Activated CD4-positive, alpha-beta T cell treated with anti-CD3 and anti-CD28 coated beads, Interleukin-2, amount 50 U/mL, for 48 hours (primary cell): ENCODE results near the gene MED12L.

Experiments
- DNase-seq, 2 experiments: peaks; one replicate each; pipeline ENCODE4 v3.0.0-alpha.2; 2020

Gene MED12L

DNA sequence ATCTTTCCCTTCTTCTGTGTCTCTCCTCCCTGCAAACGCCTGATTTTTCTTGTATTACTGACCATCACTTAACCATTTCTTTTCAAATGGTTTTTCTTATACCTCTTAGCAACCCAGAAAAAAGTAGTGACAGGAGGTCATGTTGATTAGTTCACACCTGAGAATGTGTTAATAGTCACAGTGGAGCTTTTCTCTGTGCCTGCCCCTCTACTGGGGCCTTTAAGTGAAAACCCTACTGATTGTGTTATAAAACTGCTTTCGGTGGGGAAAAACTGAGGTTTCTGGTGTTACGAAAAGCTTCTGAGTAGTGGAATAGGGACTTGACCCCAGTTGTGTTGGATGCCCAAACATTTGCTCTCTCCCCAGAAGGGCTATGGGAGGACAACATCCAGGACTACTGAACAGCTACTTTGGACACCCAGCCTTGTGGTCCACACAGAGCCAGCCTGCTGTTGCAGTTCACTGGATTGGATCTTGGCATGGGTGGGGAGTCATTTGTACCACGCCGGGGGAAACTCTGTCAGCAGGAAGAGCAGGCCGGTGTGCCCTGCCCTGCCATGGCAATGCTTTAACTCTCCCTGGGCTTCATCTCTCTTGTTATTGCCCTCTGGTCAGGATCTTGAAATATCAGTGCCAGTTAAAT lies 220.8 kb downstream of the MED12L start:
- DNase-seq, result peak in 1 of 2 experiments; percentile 25

DNA sequence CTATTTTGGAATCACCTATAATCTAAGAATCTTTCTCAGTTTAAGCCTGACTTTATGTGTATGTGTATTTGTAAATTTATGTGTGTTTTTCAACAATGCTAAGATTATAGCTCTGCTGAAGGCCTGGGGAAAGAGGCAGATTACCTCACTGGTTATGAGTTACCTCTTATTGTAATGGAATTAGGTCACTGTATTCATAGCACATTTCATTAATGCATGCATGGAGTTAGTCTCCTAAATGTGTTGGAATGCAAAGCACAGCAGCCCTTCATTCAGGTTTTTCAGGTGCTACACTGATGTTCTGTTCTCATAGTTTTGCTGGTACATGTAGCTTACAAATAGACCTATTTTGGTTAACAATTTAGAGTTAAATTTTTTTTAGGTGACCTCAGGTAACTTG lies 221.7 kb downstream of the MED12L start:
- DNase-seq, result no peak

DNA sequence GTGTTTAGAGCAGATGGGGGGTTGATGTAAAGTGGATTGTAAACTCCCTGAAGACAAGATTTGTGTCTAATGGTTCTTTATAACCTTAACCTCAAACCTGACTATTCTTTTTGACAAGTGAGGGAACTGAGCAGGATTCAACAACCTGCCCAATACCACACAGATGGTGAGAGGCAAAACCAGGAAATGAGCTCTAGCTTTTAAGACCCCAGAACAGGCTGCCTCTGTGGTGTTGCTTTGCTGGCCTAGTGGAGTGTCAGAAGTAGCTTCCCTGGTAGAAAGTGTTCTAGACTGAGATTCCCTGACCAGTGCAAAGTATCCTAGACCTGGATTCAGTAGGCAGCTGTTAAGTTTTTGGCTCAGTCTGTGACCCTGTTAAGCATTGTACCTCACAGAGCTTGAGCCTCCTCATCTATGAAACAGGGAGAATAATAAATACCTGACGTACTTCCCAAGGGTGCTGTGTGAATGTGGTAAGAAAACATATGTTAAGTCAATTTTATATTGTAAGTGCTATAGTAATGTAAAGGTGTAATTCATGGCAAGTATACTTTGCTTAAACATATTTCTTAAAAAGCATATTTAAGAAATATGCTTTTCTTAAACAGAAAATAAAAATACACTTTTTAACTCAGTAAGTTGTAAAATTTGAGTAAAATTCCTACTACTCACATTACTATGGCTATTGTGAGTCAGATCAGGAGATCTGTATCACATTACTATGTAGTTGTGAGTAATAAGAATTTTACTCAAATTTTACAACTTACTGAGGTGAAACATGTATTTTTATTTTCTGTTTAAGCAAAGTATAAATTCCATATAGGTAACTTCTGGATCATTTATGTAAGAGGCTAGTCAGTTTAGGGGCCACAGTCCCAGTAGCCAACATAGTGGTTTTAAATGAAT lies 222.4 kb downstream of the MED12L start:
- DNase-seq, result no peak

DNA sequence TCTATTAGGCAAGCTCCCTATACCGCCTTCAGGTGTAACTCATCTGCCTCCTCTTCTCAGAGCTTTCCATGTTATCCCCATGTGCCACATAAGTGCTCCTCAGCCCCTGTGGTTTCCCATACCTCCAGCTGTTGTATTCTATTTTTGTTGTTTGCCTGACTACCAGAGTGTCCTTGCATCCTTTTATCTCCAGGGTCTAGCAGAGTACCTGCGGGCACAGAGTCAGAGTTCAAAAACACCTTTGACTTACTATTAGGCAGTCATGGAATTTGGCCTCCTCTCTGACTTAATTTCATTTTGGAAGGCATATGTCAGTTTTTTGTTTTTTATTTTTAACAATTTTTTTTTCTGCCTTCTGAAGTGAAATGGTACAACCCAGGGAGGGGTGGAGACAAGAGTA lies 224.1 kb downstream of the MED12L start:
- DNase-seq, result no peak

DNA sequence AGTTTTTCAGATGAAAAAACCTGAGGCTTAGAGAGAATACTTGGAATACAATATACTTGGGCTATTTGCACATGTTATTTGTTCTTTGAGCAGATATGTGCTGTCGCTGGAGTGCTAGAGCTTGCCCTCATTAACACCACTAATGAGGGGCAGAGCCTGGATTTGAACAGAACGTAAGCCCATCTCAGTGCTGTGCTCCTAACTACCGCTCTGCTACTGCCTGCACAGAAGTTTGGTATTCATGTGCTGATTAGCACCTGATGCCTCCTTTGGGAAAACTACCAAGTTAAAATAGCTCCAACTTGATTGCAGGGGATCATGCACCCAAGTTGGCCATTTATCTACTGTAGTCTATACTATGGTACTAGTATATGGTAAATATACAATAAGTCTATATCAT lies 227.5 kb downstream of the MED12L start:
- no peak for DNase-seq

DNA sequence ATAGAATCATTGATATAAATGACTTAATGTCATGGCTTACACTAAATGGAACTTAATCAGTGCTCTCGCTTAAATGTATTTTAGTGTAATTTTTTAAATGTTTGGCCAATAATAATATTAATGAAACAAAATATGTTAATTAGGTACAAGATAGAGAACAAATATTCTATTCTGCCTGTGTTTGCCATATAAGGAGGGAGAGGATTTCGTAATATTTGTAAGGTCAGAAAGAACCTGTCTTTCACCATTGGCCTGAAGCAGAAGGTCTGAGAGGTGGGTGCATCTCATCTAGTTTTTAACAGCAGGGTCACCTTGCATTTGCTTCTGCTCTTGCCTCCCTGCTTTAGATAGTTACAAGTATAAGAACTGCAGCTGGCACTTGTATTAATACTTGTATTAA lies 228.7 kb downstream of the MED12L start:
- no peak for DNase-seq

DNA sequence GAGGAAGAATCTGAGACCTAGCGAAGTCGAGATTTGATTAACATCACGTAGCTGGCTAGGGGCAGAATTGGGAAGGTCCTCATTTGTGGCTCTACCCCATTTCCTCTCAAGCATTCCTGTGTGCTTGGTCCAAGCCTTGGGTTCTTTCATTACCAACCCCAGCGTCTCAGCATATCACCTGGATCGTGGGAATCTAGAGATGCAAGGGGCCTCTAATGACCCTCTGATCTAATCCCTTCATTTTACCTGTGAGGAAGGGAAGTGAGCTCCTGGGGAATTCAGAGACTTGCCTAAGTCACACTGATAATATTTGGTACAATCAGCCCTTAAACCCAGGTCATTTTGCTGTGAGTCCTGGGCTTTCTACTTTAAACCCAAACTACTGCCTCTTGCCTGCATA lies 229.1 kb downstream of the MED12L start:
- DNase-seq, result no peak

DNA sequence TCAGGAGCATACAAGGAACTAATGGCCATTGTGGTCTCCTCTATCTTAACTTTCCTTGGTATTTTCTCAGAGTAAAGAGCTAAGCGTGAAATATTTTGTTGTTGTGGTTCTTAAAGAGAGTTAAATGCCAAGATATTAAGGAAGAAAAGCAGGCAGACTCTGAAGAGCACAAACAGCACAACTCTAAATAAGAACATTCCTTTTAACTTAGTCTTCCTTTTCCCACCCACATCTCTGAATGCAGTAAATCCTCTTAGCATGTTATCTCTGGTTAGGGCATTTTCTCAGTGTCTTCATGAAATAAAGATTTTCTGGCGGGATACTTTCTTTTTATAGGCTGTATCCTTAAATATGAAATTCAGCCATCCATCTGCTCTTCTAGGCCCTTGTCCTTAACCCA lies 229.7 kb downstream of the MED12L start:
- DNase-seq, result no peak

DNA sequence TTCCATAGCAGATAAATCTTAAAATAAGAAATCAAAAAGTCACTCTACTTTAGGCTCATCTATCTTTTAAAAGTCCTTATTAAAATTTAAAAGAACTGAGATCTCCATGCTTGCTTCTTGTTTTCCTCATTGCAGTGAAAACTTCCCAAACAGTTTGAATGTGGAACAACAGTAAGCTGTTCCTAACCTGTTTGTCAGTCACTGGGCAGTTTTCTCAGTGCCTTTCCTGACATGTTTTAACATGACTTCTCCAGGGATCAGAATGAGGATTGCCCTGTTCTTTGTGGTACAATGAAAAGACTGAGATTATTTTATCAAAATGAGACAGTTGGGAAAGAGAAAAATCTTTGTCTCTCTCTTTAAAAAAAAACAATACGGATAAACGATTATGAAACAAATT lies 230.4 kb downstream of the MED12L start:
- DNase-seq, result no peak

DNA sequence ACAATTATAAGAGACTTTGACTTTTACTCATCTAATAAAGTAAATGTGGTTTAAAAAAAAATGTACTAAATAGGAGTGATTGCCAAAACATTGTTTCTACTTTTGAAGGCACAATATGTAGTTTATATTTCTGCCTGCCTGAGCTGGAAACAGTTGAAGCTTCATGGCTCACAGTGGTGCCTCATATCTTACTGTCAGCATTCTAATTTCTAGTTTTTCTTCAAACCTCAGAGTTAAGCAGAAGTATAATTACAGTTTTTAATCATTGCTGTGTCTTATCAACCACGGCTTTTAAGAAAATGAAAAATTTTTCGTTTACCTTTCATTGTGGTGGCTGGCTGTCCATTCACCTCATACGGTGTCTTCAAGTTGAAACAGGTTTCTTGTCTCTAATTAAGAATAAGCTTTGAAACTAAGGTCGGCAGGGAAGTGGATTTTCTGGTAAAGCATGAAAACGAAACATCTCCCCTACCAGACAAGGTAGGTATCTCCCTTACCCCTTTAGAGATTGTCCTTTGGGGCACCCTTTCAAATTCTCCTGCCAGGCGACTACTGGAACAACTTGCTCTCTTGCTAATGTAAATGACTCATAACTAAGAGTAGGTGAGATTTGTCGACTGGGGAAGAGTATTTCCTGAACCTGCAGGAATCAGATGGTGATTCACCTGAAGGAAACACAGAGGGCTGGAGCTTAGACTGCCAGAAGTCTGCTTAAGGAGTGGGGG lies 231.0 kb downstream of the MED12L start, which contains the start of gene GPR87:
GPR87 (minus strand) TSS at position 554 of the 725 bp plus-strand sequence. CDS start 16,720 bp downstream, outside the sequence.
- peak; percentile 19 to 32 for DNase-seq

DNA sequence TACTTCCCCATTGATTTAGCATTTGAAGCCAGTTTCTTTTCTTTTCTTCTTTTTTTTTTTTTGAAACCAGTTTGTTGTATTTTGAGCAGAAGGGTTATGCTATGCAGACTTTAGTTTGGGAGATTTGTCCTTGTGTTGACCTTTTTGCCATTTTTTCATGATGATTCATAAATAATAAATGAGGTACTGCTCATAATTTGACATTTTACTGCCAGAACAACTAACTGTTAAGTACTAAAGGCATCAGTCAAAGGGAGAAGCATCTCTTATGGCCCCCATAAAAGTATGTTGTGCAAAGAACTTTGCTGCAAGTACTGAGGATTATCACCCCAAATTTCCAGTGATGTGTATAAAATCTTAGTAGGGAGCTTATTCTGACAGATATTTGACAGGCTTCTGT lies 232.8 kb downstream of the MED12L start:
- DNase-seq, result no peak

DNA sequence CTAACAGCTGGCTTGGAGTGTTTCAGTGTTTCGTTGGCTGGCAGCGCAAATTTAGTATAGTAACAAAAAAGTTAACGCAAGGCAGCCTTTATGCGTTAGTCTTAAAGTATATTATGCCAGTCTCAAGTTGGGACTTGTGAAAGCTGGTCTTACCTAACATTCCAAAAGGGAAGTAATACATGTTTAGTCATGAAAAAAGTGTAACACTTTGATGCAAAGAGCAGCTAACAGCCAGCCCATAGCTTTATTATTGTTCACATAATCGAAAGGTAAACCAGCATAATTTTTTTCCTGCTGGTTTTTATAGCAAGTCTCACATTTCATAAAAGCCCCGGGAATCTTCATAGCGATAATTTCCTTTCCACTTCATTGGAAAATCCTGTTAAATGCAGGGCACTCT lies 233.5 kb downstream of the MED12L start:
- no peak for DNase-seq

DNA sequence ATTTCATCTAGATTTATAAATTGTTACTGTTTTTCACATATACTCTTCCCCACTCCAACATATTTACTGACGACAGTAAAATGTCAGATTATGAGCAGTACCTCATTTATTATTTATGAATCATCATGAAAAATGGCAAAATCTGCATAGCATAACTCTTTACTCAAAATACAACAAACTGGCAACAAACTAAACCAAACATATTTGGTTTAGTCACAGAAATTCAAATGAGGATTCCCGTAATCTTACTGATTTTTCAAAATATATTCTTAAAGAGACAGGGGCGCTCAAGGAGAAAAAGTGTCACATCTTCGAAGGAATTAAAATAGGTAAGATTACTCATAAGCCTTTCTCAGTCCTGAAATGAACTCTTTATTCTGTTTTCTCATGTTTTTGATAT lies 234.2 kb downstream of the MED12L start:
- no peak for DNase-seq

DNA sequence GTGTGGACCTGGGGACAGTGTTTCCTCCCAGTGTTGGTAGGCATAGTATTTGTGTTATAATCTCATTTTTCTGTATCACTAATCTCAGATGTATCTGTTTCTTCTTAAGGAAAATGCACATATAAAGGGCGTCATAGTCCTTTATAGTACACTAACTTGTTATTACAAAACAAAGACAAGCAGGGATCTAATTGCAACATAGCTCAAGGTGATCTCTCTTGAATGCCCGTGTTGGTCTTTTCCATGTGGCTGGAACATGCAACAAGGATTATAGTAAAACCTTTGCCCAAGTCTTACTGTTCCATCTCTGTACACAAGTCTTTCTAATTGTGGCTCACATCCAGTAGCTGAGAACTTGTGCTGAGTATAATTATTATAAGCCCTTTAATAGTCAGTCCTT lies 234.7 kb downstream of the MED12L start:
- no peak for DNase-seq

DNA sequence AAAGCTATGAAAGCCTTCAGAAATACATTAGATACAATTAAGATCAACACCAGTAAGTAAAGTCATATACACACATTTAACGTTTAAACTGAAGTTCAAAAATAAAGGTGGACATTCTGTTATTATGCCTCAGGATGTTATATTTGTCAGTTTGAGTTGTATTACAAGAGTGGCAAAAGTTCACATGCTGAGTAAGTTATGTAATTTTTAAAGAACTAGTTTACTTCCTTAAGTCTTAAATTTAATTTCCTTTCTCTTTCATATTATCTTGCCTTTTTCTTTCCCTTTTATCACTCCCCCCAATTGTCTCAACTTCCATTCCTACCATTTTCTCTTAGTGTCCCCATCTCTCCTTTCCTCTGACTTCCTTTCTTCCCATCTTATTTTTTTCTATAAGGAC lies 236.1 kb downstream of the MED12L start:
- DNase-seq, result no peak

DNA sequence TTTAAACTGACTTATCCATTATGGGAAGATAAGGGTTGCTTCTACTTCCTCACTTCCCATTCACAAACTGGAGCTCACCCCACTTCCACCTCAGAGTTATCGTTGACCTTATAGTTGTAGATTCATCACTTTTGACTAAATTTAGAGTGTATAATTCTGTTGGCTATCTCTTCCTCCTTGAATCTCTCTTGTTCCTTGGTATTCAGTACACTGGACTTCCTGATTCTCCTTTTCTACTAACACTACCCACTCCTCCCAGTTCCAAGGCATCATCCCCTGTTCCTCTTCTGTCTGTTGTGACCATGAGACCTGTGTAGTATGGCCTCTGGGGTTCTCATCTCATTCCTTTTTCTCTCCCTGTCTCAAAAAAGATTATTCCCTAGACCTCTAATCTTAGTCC lies 237.0 kb downstream of the MED12L start:
- DNase-seq, result no peak

DNA sequence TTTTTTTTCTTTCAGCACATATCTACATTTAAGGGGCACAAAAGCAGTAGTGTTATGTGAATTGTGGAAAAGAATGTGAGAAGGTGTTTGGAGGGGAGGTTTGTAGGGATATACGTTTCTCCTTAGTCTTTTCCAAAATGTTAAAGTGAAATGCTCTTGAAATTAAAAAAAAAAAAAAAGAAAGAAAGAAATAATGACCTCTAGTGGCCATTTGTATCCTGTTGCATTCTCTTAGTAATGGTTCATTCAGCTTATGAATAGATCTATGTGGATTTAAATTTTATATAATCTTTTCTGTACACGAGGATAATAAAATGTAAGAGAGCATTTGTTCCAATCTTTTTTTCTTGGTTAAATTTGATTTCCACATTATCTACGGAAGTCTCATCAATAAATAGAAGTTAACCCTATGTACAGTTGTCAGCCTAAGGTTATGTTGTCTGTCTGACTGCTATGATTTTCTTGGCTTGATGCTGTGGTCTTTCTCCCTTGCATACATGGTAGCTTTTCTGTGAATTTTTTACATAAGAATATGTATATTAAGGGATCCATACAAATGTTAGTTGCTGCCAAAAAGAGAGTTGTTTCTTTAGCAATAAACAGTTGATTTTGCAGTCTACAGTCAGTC lies 242.2 kb downstream of the MED12L start:
- DNase-seq, result no peak

DNA sequence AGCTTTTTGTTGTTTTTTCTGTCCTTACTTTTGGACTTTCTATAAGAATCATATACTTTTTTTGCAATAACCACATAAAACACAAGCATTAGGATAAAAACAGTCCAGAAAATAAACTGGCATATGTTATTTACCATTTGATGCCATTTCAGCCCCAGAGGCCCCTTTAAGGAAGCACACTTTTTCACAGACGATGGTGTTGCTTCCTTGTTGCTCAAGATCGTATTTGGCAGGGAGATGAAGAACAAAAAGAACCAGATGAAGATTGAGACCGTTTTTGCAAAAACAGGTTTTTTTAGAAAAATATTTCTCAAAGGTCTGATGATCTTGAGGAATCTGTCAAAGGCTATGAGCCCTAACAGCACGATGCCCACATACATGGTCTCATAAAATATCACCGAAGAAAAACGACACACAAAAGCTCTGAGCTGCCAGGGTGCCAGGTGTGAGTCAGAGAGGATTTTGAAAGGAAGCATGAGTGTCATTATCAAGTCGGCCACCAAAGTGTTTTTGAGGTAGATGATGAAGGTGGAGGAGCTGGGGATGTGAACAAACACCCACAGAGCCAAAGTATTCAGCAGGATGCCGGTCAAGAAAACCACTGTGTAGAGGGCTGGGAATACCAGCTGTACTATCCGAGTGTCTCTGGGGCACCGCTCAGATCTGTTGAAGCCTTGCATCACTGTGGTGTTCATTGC lies 243.0 kb downstream of the MED12L start:
- no peak for DNase-seq

DNA sequence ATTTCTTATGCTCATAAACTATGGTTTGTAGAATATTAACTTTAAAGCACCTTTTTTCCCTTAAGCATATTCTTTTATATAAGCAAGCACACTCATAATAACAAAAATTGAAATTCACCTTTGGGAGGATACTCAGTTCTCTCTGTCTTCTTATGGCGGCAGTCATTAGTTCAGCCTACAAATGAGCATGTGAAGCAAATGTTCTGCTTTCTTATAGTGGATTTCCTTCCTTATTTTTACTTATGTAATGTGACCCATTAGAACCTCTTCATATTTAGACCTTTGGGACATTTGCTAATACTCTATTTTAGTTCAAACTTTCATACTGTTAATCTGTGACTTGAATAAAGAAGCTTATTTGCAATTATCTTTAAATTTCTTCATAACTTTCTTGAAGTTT lies 243.9 kb downstream of the MED12L start, which contains the start of gene P2RY13:
P2RY13 (minus strand) TSS at position 187 of the 400 bp plus-strand sequence; CDS start at position 166, 21 bp downstream.
- DNase-seq, result no peak

DNA sequence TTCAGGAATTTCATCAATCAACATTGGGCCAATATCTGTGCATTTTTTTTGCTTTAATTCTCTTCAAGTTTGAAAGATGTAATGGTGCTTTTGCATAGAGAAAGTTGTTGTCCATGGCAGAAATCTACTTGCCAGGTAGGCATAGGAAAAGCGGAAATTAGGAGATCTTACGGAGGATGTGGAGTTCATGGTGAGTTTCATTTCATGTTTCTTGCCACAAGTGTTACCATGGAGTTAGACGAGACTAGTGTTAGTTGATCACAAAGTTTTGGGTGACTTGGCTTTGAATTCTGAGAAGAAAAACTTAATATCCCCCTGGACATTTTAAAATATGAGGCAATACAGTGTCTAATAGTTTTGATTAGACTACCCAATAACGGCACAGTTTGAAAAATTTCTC lies 244.9 kb downstream of the MED12L start:
- no peak for DNase-seq

DNA sequence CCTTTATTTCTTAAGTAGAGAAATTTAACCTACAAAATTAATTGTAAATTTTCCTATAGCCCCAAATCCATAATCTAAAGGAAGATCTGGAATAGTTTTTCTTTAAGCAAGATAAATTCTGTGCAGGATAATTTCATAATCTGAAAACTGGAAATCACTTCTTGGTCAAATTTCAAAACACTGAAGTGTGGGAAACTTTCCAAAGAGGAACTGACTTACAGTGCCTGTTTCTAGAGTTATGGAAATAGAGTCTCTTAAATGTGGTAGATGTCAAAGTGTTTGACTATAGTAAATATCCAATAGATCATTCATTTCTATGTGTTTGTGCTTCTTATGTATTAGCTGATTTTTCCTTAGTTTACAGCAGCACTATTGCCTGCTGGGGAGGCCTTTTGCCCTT lies 245.4 kb downstream of the MED12L start:
- no peak for DNase-seq

DNA sequence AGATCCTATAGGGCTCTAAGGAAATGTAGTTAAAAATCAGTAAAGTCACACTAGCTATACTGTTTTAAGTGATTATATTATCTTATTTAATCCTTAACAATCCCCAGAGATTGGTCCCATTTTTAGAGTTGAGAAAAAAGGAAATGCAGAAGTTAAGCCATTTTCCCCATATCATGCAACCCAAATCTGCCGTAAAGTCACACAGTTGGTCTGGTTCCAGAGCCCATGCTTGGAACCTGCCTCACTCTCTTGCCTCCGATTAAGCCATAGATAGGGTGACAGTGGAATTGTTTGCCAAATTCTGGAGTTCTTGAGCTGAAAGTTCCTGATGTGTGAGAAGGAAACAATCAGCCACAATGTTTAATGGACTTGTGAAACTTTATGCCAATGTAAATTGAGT lies 246.2 kb downstream of the MED12L start:
- no peak for DNase-seq
